Activated naive CD8-positive, alpha-beta T cell treated with anti-CD3 and anti-CD28 coated beads, Interleukin-2, amount 10 ng/mL, durations not matched to agents 7 days and 5 days (primary cell): ENCODE results near the gene NIPBL. TPM values are rescaled to one million over a fixed set of nuclear protein-coding genes. Genes with fewer than 3 reads are reported as not detected.
"Not testable (repeated sequence)": the region's sequence is repeated elsewhere in the genome, so short reads cannot be mapped to it uniquely, and the experiment has no call there.

Experiments used
- ATAC-seq: fragments of 150-1000 bp; cut with Tn5 transposase; one replicate; pipeline ENCODE4 v1.10.0; 2021; ENCODE audit warnings: low read depth, moderate library complexity
- POLR2A ChIA-PET: fragments of 350-600 bp; sonication (Branson Sonifier 250); formaldehyde crosslinking; loops from one replicate; lab custom pipeline; 2021; ENCODE audit warnings: antibody characterized with exemption; lab: Charles Lee
- DNase-seq: peaks from one replicate; pipeline ENCODE4 v3.0.0; 2021
- H3K27ac Mint-ChIP-seq: one replicate; pipeline ENCODE4 v1.8.0; 2022; ENCODE audit warnings: mild to moderate bottlenecking, mixed read lengths
- H3K27me3 Mint-ChIP-seq: one replicate; pipeline ENCODE4 v1.8.0; 2022; ENCODE audit warnings: mild to moderate bottlenecking, moderate library complexity, mixed read lengths
- H3K36me3 Mint-ChIP-seq: one replicate; pipeline ENCODE4 v1.8.0; 2021; ENCODE audit warnings: mild to moderate bottlenecking, mixed read lengths
- H3K4me1 Mint-ChIP-seq: one replicate; pipeline ENCODE4 v1.8.0; 2021; ENCODE audit warnings: mixed read lengths
- H3K4me3 Mint-ChIP-seq: one replicate; pipeline ENCODE4 v1.8.0; 2022; ENCODE audit warnings: mild to moderate bottlenecking, moderate library complexity, mixed read lengths
- H3K9me3 Mint-ChIP-seq: one replicate; pipeline ENCODE4 v1.8.0; 2021; ENCODE audit warnings: mixed read lengths
- total RNA-seq, 2 experiments: library from RNA; stranded (reverse); gene quantifications; one replicate each; pipeline ENCODE4 v1.2.3, GENCODE V29; 2021

The NIPBL gene
- total RNA-seq, 2 experiments from 2014 or later, result 70.3 to 77.7 TPM

DNA sequence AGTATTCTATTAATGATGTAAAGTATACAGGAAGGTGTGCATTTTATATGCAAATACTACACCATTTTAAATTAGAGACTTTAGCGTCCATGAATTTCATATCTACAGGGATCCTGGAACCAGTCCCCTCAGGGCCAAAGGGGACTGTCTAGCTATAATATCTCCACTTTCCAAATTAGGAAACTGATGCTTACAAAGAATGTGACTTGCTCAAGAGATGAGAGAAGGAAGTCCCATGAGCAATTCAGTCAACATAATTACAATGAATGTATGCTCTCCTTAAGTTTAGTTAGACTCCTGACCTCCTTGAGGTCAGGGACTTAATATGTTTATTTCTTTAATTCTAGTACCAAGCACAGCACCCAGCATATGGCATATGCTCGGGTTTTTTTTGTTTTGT, 23.7 kb downstream of the NIPBL start:
- POLR2A ChIA-PET, result no interaction called here

DNA sequence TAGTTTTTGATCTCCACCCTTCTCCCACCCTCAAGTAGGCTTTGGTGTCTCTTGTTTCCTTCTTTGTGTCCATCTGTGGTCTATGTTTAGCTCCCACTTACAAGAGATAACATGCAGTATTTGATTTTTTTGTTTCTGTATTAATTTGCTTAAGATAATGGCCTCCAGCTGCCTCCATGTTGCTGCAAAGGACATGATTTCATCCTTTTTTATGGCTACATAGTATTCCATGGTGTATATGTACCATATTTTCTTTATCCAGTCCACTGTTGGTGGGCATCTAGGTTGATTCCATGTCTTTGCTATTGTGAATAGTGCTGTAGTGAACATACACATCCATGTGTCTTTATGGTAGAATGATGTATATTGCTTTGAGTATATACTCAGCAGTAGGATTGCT, 24.5 kb downstream of the NIPBL start:
- POLR2A ChIA-PET, H3K27me3 Mint-ChIP-seq, ATAC-seq, H3K27ac Mint-ChIP-seq, DNase-seq, H3K4me3 Mint-ChIP-seq: not testable (repeated sequence)
- Mint-ChIP-seq H3K4me1 (peaks cover 20% of the 10 kb centered on the region), H3K9me3 (peaks cover 13% of the 10 kb centered on the region), H3K36me3 (peaks cover 26% of the 10 kb centered on the region)

More for the DNA sequence above, 23.7 kb downstream of the NIPBL start:
- Mint-ChIP-seq H3K36me3 (peaks cover 24% of the 10 kb centered on the region), H3K4me3 (no peak overlapping the region), H3K27ac (no peak overlapping the region), H3K27me3 (no peaks in the 10 kb centered on the region), H3K9me3 (peaks cover 13% of the 10 kb centered on the region), H3K4me1 (peaks cover 20% of the 10 kb centered on the region)
- ATAC-seq (no peak), DNase-seq (no peak)

DNA sequence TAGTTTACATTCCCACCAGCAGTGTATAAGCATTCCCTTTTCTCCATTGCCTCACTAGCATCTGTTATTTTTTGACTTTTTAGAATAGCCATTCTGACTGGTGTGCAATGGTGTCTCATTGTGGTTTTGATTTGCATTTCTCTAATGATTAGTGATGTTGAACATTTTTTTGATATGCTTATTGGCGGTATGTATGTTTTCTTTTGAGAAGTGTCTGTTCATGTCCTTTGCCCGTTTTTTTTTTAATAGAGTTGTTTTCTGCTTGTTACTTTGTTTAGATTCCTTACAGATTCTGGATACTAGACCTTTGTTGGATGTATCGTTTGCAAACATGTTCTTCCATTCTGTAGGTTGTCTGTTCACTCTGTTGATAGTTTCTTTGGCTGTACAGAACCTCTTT, 25.3 kb downstream of the NIPBL start:
- Mint-ChIP-seq H3K27ac (no peak overlapping the region), H3K27me3 (no peaks in the 10 kb centered on the region), H3K9me3 (peaks cover 13% of the 10 kb centered on the region), H3K36me3 (peaks cover 26% of the 10 kb centered on the region), H3K4me1 (peaks cover 18% of the 10 kb centered on the region), H3K4me3 (no peak overlapping the region)
- POLR2A ChIA-PET, result no interaction called here
- DNase-seq (no peak), ATAC-seq (no peak)

DNA sequence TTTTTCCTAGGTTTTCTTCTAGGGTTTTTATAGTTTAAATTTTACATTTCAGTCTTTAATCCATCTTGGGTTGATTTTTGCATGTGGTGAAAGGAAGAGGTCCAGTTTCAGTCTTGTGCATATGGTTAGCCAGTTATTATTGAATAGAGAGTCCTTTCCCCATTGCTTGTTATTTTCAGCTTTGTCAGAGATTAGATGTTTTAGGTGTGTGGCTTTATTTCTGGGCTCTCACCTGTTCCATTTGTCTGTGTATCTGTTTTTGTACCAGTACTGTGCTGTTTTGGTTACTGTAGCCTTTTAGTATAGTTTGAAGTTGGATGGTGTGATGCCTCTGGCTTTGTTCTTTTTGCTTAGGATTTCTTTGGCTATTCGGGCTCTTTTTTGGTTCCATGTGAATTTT, 25.8 kb downstream of the NIPBL start:
- Mint-ChIP-seq H3K27me3 (no peaks in the 10 kb centered on the region), H3K4me1 (peaks cover 18% of the 10 kb centered on the region), H3K4me3 (no peak overlapping the region), H3K9me3 (peaks cover 13% of the 10 kb centered on the region), H3K36me3 (peaks cover 26% of the 10 kb centered on the region), H3K27ac (no peak overlapping the region)
- ATAC-seq, result no peak
- no peak for DNase-seq
- POLR2A ChIA-PET, result no interaction called here

DNA sequence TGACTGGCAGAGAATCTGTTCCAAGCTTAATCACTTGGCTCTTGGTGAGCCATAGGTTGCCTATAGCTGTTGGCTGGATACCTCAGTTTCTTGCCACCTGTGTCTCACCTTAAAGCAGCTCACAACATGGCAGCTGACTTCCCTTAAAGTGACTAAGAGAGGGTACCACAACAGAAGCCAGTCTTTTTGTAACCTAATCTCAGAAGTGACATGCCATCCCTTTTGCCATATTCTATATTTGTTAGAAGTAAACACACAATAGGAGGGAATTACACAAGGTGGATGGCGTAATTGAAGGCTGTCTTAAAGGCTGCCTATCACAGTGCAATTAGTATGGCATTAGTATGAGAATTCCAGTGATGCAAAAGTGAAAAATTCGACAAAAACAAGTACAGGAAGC, 28.1 kb downstream of the NIPBL start:
- POLR2A ChIA-PET, result interaction anchor here (0.5 to 1.1 kb wide), 2 partner anchors 28 to 52 kb away, joined by 3 read pairs; partner anchors contain the start of gene NIPBL
- H3K27ac Mint-ChIP-seq, result peak overlapping the region; percentile 6
- H3K9me3 Mint-ChIP-seq, result peaks cover 13% of the 10 kb centered on the region
- H3K4me3 Mint-ChIP-seq, result peak overlapping the region; percentile 22
- H3K36me3 Mint-ChIP-seq, result peaks cover 26% of the 10 kb centered on the region
- no peak for ATAC-seq
- peaks cover 22% of the 10 kb centered on the region for H3K4me1 Mint-ChIP-seq
- DNase-seq, result no peak
- H3K27me3 Mint-ChIP-seq, result no peaks in the 10 kb centered on the region

DNA sequence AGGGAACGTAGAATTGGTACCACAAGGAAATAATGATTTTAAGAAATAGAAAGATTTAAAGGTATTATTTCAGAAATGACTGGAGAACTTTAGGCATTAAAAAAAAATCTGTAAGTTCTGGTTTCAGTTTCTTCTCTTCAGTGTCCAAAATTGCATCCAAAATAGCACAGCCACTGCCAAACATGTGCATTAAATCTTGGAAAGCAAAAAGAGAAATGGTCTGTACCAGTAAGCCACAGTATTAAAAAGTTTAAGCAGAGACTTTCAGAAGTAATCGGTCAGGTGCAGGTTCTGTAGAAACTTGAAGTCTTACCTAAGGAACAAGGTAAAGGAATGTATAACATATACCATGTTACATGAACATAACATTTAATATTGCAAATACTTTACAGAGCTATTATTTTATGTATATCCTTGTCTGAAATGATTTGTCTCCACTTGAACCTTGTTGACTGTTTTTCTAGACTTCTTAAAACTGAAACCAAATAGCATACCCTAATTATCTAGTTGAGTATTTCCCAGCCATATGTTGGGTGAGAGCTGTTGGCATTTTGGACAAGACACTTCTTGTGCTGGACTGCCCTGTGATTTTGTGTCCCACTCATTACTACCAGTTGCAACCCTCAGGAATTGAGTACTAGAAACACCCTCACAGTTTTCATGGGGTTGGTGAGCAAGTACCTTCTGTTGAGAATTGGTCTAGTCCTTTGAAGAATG, 32.1 kb downstream of the NIPBL start:
- Mint-ChIP-seq H3K4me1 (peaks cover 20% of the 10 kb centered on the region), H3K36me3 (peaks cover 14% of the 10 kb centered on the region), H3K4me3 (no peak overlapping the region), H3K27me3 (no peaks in the 10 kb centered on the region), H3K27ac (peak overlapping the region; percentile 45), H3K9me3 (peaks cover 2% of the 10 kb centered on the region)
- POLR2A ChIA-PET, result no interaction called here
- DNase-seq, result no peak
- no peak for ATAC-seq

DNA sequence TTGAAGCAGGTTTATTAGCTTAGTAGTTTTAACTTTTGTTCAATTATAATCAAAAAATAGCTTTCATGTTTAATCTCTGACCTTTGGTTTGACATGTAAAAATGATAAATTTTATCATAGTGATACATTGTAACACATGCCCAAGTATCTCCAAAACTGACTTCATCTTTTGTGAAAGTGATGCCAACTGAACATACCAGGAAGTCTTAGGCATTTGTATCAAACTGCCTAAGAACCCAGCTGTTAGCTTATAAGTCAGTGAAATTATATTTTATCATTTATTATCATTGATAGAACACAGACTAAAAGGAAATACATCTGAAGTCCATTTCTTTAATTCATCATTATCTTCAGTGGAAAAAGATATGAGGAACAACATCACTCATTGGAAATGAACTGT, 39.1 kb downstream of the NIPBL start:
- no peaks in the 10 kb centered on the region for H3K27me3 Mint-ChIP-seq
- ATAC-seq (no peak), DNase-seq (no peak)
- H3K36me3 Mint-ChIP-seq, result peaks cover 8% of the 10 kb centered on the region
- peaks cover 6% of the 10 kb centered on the region for H3K9me3 Mint-ChIP-seq
- no peak overlapping the region for H3K4me3 Mint-ChIP-seq
- POLR2A ChIA-PET, result no interaction called here
- H3K27ac Mint-ChIP-seq, result no peak overlapping the region
- peaks cover 9% of the 10 kb centered on the region for H3K4me1 Mint-ChIP-seq

DNA sequence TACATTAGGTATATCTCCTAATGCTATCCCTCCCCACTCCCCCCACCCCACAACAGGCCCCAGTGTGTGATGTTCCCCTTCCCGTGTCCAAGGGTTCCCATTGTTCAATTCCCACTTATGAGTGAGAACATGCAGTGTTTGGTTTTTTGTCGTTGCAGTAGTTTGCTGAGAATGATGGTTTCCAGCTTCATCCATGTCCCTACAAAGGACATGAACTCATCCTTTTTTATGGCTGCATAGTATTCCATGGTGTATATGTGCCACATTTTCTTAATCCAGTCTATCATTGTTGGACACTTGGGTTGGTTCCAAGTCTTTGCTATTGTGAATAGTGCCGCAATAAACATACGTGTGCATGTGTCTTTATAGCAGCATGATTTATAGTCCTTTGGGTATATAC, 40.0 kb downstream of the NIPBL start:
- peaks cover 10% of the 10 kb centered on the region for H3K4me1 Mint-ChIP-seq
- H3K9me3 Mint-ChIP-seq, H3K27me3 Mint-ChIP-seq, H3K4me3 Mint-ChIP-seq, H3K27ac Mint-ChIP-seq, POLR2A ChIA-PET, ATAC-seq, DNase-seq: not testable (repeated sequence)
- peaks cover 11% of the 10 kb centered on the region for H3K36me3 Mint-ChIP-seq

DNA sequence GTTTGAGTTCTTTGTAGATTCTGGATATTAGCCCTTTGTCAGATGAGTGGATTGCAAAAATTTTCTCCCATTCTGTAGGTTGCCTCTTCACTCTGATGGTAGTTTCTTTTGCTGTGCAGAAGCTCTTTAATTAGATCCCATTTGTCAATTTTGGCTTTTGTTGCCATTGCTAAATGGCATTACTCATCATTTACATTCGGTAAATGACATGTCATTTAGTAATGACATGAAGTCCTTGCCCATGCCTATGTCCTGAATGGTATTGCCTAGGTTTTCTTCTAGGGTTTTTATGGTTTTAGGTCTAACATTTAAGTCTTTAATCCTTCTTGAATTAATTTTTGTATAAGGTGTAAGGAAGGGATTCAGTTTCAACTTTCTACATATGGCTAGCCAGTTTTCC, 40.8 kb downstream of the NIPBL start:
- DNase-seq, H3K27ac Mint-ChIP-seq, H3K4me3 Mint-ChIP-seq, ATAC-seq, H3K9me3 Mint-ChIP-seq, POLR2A ChIA-PET, H3K27me3 Mint-ChIP-seq: not testable (repeated sequence)
- Mint-ChIP-seq H3K4me1 (peaks cover 10% of the 10 kb centered on the region), H3K36me3 (peaks cover 11% of the 10 kb centered on the region)

DNA sequence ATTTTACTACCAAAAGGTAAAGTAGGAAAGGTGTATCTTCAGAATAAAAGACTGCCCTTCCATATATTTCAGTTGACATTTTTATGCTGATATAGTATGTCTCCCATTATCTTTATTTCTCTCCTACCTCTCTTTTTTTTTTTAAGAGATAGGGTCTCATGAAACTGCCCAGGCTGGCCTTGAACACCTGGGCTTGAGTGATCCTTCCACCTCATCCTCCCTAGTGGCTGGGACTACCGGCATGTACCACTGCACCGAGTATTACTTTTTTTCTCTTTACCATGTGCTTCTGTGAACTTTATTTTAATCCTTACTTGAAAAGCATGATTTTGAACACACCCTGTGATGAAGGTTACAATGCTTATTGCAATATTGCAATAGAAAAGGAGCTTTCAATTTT, 42.7 kb downstream of the NIPBL start:
- DNase-seq, result no peak
- H3K4me1 Mint-ChIP-seq, result peaks cover 10% of the 10 kb centered on the region
- H3K27me3 Mint-ChIP-seq, result no peaks in the 10 kb centered on the region
- peaks cover 11% of the 10 kb centered on the region for H3K36me3 Mint-ChIP-seq
- H3K27ac Mint-ChIP-seq, result no peak overlapping the region
- no peak for ATAC-seq
- no peak overlapping the region for H3K4me3 Mint-ChIP-seq
- H3K9me3 Mint-ChIP-seq, result peaks cover 6% of the 10 kb centered on the region
- POLR2A ChIA-PET, result no interaction called here

DNA sequence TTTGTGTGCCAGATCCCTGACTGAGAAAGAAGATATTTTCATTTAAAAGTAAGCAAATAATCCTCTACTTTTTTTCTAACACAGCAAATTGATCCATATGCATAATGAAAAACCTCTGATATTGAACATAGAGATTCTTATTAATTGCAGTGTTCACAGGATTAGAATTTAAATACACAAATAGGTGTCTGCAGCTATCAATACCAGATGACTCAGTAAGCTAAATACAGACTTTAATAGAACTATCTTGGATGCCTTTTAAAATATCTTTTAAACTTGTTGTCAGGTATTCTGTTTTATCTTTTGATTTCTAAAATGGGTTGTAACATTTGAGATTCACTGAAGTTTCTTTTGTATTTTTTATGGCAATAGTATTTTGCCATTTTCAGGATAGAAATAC, 43.1 kb downstream of the NIPBL start:
- Mint-ChIP-seq H3K27me3 (no peaks in the 10 kb centered on the region), H3K36me3 (peaks cover 11% of the 10 kb centered on the region), H3K27ac (no peak overlapping the region), H3K4me1 (peaks cover 10% of the 10 kb centered on the region), H3K9me3 (peaks cover 6% of the 10 kb centered on the region), H3K4me3 (no peak overlapping the region)
- no peak for DNase-seq
- ATAC-seq, result no peak
- POLR2A ChIA-PET, result no interaction called here

DNA sequence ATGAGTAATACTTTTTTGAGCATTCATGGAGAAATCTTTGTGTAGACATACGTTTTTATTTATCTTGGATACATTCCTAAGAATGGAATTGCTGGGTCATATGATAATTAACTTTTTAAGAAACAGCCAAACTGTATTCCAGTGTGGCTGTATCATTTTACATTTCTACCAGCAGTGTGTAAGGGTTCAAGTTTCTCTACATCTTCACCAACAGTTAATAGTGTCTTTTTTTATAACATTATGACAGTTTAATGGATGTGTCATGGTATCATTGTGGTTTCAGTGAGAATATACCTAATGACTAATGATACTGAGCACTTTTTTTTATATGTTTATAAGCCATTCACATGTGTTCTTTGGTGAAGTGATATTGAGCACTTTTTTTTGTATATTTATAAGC, 52.4 kb downstream of the NIPBL start:
- ATAC-seq (no peak), DNase-seq (no peak)
- Mint-ChIP-seq H3K27ac (no peak overlapping the region), H3K27me3 (no peaks in the 10 kb centered on the region), H3K36me3 (peaks cover 15% of the 10 kb centered on the region), H3K9me3 (peaks cover 4% of the 10 kb centered on the region), H3K4me3 (no peak overlapping the region), H3K4me1 (peaks cover 11% of the 10 kb centered on the region)
- POLR2A ChIA-PET, result no interaction called here

DNA sequence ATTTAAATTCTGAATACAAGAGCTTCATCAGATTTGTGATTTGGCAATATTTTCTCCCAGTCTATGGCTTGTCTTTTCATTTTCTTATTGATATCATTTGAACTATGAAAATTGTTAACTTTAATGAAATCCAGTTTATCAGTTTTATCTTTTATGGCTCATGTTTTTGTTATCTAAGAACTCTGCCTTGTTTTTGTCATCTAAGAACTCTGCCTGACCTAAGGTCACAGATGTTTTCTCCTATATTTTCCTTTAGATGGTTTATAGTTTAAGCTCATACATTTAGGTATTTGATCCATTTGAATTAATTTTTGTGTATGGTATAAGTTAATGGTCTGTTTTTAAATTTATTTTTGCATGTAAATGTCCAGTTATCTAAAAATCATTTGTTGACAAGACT, 52.9 kb downstream of the NIPBL start:
- POLR2A ChIA-PET, result no interaction called here
- no peak for DNase-seq
- Mint-ChIP-seq H3K4me3 (no peak overlapping the region), H3K27me3 (no peaks in the 10 kb centered on the region), H3K36me3 (peaks cover 17% of the 10 kb centered on the region), H3K27ac (no peak overlapping the region), H3K9me3 (peaks cover 4% of the 10 kb centered on the region), H3K4me1 (peaks cover 13% of the 10 kb centered on the region)
- ATAC-seq, result no peak

DNA sequence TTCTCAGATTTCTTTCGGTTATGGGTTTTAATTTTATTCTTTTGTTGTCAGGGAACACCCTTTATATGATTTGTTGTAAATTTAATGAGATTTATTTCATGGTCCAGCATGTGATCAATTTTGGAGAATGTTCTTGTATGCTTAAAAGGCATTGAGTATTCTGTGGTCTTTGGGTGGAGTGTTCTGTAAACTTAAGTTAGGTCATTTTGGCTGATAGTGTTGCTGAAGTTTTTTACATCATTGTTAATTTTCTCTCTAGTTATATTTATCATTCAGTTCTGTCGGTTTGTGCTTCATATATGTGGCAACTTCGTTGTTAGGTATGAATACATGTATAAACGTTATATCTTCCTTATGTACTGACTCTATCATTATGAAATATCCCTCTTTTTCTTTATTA, 55.5 kb downstream of the NIPBL start:
- peaks cover 12% of the 10 kb centered on the region for H3K36me3 Mint-ChIP-seq
- peaks cover 2% of the 10 kb centered on the region for H3K9me3 Mint-ChIP-seq
- H3K27me3 Mint-ChIP-seq, result no peaks in the 10 kb centered on the region
- no peak overlapping the region for H3K27ac Mint-ChIP-seq
- DNase-seq (no peak), ATAC-seq (no peak)
- H3K4me1 Mint-ChIP-seq, result peaks cover 13% of the 10 kb centered on the region
- POLR2A ChIA-PET, result no interaction called here
- H3K4me3 Mint-ChIP-seq, result no peak overlapping the region
